IMR-90 (cell line): Measurements from ENCODE around the gene ALDH2.

Experiments used
- CTCF ChIP-seq: conservative IDR thresholded peaks from 2 replicates; pipeline ENCODE4 v1.5.1; 2012; ENCODE audit warnings: mild to moderate bottlenecking, low read depth, low read length, improper control_type of control experiment
- MAFK ChIP-seq: IDR thresholded peaks from 2 replicates; pipeline ENCODE4 v1.6.1; 2012; ENCODE audit warnings: low read depth, low read length, improper control_type of control experiment
- POLR2A ChIP-seq: IDR thresholded peaks from 2 replicates; pipeline ENCODE4 v1.6.1; 2012; ENCODE audit warnings: mild to moderate bottlenecking, low read depth, low read length

GRCh38 chr12:111842556-111843396 lies 76.0 kb downstream of the ALDH2 start:
- no peak for TF ChIP-seq MAFK
- no peak for TF ChIP-seq CTCF
- 0 out of 2 replicates have a peak, but pooled peaks have one; percentile 16 for TF ChIP-seq POLR2A
